Medulla oblongata (tissue), 1 donor: ENCODE data around the gene AP1S3.
A peak's percentile ranks its signal among the peaks of the same experiment; 100 is the strongest.

Experiments
- DNase-seq: peaks from one replicate; pipeline ENCODE4 v3.0.0-alpha.2; 2015; ENCODE audit errors: extremely low spot score

AP1S3 gene

GRCh38 chr2:223760838-223761502, 76.4 kb downstream of the AP1S3 start:
- DNase-seq: no peak

GRCh38 chr2:223759569-223760430, 77.6 kb downstream of the AP1S3 start:
- no peak for DNase-seq

GRCh38 chr2:223758131-223758840, 79.1 kb downstream of the AP1S3 start:
- no peak for DNase-seq

GRCh38 chr2:223753940-223754339, 83.4 kb downstream of the AP1S3 start:
- DNase-seq: no peak

- no peak for DNase-seq
Measured at GRCh38 chr2:223751012-223751411, 86.4 kb downstream of the AP1S3 start.

- no peak for DNase-seq
Measured at GRCh38 chr2:223747392-223748042, 89.9 kb downstream of the AP1S3 start.

GRCh38 chr2:223746611-223747010, 90.8 kb downstream of the AP1S3 start:
- DNase-seq: no peak

- no peak for DNase-seq
Measured at GRCh38 chr2:223744580-223744979, 92.8 kb downstream of the AP1S3 start.

- no peak for DNase-seq
Measured at GRCh38 chr2:223740679-223741078, 96.7 kb downstream of the AP1S3 start.

GRCh38 chr2:223737207-223737606, 100.2 kb downstream of the AP1S3 start:
- no peak for DNase-seq

GRCh38 chr2:223736488-223736887, 100.9 kb downstream of the AP1S3 start:
- DNase-seq: no peak

- no peak for DNase-seq
Measured at GRCh38 chr2:223735659-223736244, 101.6 kb downstream of the AP1S3 start.

GRCh38 chr2:223735035-223735640, 102.2 kb downstream of the AP1S3 start:
- DNase-seq: no peak

- DNase-seq: no peak
Measured at GRCh38 chr2:223734346-223734745, 103.0 kb downstream of the AP1S3 start.

GRCh38 chr2:223732346-223732745, 105.0 kb downstream of the AP1S3 start:
- DNase-seq: no peak

- no peak for DNase-seq
Measured at GRCh38 chr2:223731503-223731902, 105.9 kb downstream of the AP1S3 start.

- DNase-seq: no peak
Measured at GRCh38 chr2:223729781-223730180, 107.6 kb downstream of the AP1S3 start.

- peak; percentile 71 for DNase-seq
Measured at GRCh38 chr2:223727562-223727961, 109.8 kb downstream of the AP1S3 start.

- DNase-seq: no peak
Measured at GRCh38 chr2:223725986-223726970, 111.1 kb downstream of the AP1S3 start.

- peak; percentile 87 for DNase-seq
Measured at GRCh38 chr2:223725494-223725893, 111.9 kb downstream of the AP1S3 start.
